HepG2 (cell line): ENCODE results near the gene ENTPD2. TPM values are rescaled to one million over a fixed set of nuclear protein-coding genes. Genes with fewer than 3 reads are reported as not detected.

Experiments
- AGO1 ChIP-seq: fragments of 200-400 bp; formaldehyde crosslinking; IDR thresholded peaks from 2 replicates; pipeline ENCODE4 v1.6.1; 2017; ENCODE audit warnings: mild to moderate bottlenecking, low read depth, low read length, moderate library complexity; ENCODE audit not compliant: poor library complexity, severe bottlenecking
- DZIP1 ChIP-seq: sonication (generic); formaldehyde crosslinking; IDR thresholded peaks from 2 replicates; pipeline ENCODE4 v1.5.0; 2020; ENCODE audit warnings: mild to moderate bottlenecking, missing genetic modification reagents
- GABPB1 ChIP-seq: IDR thresholded peaks from 2 replicates; pipeline ENCODE4 v1.6.1; 2016; ENCODE audit warnings: mild to moderate bottlenecking, missing genetic modification reagents, moderate library complexity, missing compliant biosample characterization
- IRX3 ChIP-seq: sonication (generic); formaldehyde crosslinking; IDR thresholded peaks from 2 replicates; pipeline ENCODE4 v1.8.1; 2023; ENCODE audit warnings: mild to moderate bottlenecking, low read depth, missing genetic modification reagents, borderline replicate concordance
- ISL2 ChIP-seq: sonication (generic); formaldehyde crosslinking; IDR thresholded peaks from 2 replicates; pipeline ENCODE4 v1.5.0; 2020; ENCODE audit warnings: missing genetic modification reagents
- JDP2 ChIP-seq: sonication (generic); formaldehyde crosslinking; IDR thresholded peaks from 2 replicates; pipeline ENCODE4 v1.8.1; 2022; ENCODE audit warnings: missing genetic modification reagents, borderline replicate concordance
- NFAT5 ChIP-seq: sonication (generic); formaldehyde crosslinking; IDR thresholded peaks from 2 replicates; pipeline ENCODE4 v1.4.0; 2020; ENCODE audit warnings: missing genetic modification reagents
- SIX1 ChIP-seq: sonication (generic); formaldehyde crosslinking; IDR thresholded peaks from 2 replicates; pipeline ENCODE4 v1.4.0; 2020; ENCODE audit warnings: missing genetic modification reagents, borderline replicate concordance
- ZNF567 ChIP-seq: sonication (generic); formaldehyde crosslinking; IDR thresholded peaks from 2 replicates; pipeline ENCODE4 v1.8.1; 2023; ENCODE audit warnings: mild to moderate bottlenecking, missing genetic modification reagents, borderline replicate concordance
- ZNF580 ChIP-seq: IDR thresholded peaks from 2 replicates; pipeline ENCODE4 v1.6.1; 2016; ENCODE audit warnings: low read depth, borderline replicate concordance
- polyA plus RNA-seq, 8 experiments: library from polyadenylated mRNA; depleted of rRNA in 3 of 8; stranded (reverse) in 7 of 8; unstranded in 1 of 8; fragments of >200 nt; fragmentation: Illumina TruSeq in 4 of 8; extraction: Trizol in 4 of 8; gene quantifications; 2 replicates each; pipeline versions ENCODE4 v1.2.1 to v1.2.3, GENCODE V29; 2011 to 2016; ENCODE audit warnings: low read depth in 4 of 8, missing spikeins in 1 of 8, mixed read lengths in 1 of 8; ENCODE audit not compliant: insufficient read depth in 1 of 8
- total RNA-seq, 5 experiments: library from RNA; depleted of rRNA; stranded (reverse); fragments of >200 nt; fragmentation: Illumina TruSeq; extraction: Trizol; gene quantifications; 2 replicates each; pipeline ENCODE4 v1.2.3, GENCODE V29; 2016; ENCODE audit warnings: low read depth in 1 of 5
- TF ChIP-seq, protein P1 (sequence below): sonication (generic); formaldehyde crosslinking; IDR thresholded peaks from 2 replicates; pipeline ENCODE4 v1.8.0; 2022; ENCODE audit warnings: mild to moderate bottlenecking, missing genetic modification reagents
- TF ChIP-seq, protein P2 (sequence below): sonication (generic); formaldehyde crosslinking; IDR thresholded peaks from 2 replicates; pipeline ENCODE4 v1.5.1; 2020; ENCODE audit warnings: missing genetic modification reagents, mild to moderate bottlenecking, borderline replicate concordance
- TF ChIP-seq, protein P3 (sequence below): sonication (generic); formaldehyde crosslinking; IDR thresholded peaks from 2 replicates; pipeline ENCODE4 v1.4.0; 2020; ENCODE audit warnings: mild to moderate bottlenecking, missing genetic modification reagents

Gene ENTPD2
- total and polyA plus RNA-seq, 2 of the 13 experiments (the other 11 are each of a cell fraction or from before 2014, with no cell fraction given), result 0.95 to 3.2 TPM

DNA sequence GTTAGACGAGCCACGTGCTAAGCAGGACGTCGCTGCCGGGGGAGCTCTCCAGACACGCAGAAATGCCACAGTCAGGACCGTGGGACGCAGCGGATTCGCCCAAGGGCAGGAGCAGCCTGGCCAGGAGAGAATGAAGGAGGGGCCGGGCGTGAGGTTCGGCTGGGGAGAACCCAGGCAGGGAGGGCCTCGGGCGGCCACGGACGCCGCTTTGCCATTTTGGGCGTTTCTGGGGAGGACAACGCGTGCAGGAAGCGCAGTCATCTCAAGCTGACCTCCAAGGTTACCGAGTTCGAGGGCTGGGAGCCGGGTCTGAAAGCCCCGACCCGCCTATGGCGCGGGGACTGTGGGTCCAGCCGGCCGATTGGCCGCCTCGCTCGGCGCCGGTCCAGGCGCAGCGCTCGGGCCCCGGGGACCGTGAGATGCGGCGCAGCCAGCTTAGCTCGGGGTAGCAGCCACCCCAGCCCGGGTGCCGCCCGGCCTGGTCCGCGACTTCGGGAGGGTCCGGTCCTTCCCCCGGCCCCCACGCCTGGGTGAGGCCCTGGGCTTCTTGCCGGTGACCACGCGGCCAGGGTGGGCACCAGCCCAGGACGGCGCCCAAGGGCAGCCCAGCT lies 32.2 kb upstream of the ENTPD2 start (continued):
- TF ChIP-seq DZIP1 (0 out of 2 replicates have a peak, but pooled peaks have one; percentile 82), ISL2 (CRISPR knock-in tag) (0 out of 2 replicates have a peak, but pooled peaks have one; percentile 2), ZNF580 (no peak), SIX1 (CRISPR knock-in tag) (no peak), NFAT5 (no peak), ZNF567 (CRISPR knock-in tag) (no peak), AGO1 (peak; percentile 14), IRX3 (CRISPR knock-in tag) (no peak), GABPB1 (no peak), JDP2 (CRISPR knock-in tag) (no peak)
- TF ChIP-seq, protein P1, sequence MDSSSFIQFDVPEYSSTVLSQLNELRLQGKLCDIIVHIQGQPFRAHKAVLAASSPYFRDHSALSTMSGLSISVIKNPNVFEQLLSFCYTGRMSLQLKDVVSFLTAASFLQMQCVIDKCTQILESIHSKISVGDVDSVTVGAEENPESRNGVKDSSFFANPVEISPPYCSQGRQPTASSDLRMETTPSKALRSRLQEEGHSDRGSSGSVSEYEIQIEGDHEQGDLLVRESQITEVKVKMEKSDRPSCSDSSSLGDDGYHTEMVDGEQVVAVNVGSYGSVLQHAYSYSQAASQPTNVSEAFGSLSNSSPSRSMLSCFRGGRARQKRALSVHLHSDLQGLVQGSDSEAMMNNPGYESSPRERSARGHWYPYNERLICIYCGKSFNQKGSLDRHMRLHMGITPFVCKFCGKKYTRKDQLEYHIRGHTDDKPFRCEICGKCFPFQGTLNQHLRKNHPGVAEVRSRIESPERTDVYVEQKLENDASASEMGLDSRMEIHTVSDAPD, result 0 out of 2 replicates have a peak, but pooled peaks have one; percentile 34
- TF ChIP-seq, protein P2, sequence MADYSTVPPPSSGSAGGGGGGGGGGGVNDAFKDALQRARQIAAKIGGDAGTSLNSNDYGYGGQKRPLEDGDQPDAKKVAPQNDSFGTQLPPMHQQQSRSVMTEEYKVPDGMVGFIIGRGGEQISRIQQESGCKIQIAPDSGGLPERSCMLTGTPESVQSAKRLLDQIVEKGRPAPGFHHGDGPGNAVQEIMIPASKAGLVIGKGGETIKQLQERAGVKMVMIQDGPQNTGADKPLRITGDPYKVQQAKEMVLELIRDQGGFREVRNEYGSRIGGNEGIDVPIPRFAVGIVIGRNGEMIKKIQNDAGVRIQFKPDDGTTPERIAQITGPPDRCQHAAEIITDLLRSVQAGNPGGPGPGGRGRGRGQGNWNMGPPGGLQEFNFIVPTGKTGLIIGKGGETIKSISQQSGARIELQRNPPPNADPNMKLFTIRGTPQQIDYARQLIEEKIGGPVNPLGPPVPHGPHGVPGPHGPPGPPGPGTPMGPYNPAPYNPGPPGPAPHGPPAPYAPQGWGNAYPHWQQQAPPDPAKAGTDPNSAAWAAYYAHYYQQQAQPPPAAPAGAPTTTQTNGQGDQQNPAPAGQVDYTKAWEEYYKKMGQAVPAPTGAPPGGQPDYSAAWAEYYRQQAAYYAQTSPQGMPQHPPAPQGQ (CRISPR knock-in tag), result no peak
- TF ChIP-seq, protein P3, sequence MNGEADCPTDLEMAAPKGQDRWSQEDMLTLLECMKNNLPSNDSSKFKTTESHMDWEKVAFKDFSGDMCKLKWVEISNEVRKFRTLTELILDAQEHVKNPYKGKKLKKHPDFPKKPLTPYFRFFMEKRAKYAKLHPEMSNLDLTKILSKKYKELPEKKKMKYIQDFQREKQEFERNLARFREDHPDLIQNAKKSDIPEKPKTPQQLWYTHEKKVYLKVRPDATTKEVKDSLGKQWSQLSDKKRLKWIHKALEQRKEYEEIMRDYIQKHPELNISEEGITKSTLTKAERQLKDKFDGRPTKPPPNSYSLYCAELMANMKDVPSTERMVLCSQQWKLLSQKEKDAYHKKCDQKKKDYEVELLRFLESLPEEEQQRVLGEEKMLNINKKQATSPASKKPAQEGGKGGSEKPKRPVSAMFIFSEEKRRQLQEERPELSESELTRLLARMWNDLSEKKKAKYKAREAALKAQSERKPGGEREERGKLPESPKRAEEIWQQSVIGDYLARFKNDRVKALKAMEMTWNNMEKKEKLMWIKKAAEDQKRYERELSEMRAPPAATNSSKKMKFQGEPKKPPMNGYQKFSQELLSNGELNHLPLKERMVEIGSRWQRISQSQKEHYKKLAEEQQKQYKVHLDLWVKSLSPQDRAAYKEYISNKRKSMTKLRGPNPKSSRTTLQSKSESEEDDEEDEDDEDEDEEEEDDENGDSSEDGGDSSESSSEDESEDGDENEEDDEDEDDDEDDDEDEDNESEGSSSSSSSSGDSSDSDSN, result 0 out of 2 replicates have a peak, but pooled peaks have one; percentile 22
